ENCODE data around the gene SRMS. TPM values are rescaled to one million over a fixed set of nuclear protein-coding genes. Genes with fewer than 3 reads are reported as not detected.

Gene SRMS
- total and polyA plus RNA-seq, 2 of the 13 experiments (the other 11 are each of a cell fraction or from before 2014, with no cell fraction given), result not detected

DNA sequence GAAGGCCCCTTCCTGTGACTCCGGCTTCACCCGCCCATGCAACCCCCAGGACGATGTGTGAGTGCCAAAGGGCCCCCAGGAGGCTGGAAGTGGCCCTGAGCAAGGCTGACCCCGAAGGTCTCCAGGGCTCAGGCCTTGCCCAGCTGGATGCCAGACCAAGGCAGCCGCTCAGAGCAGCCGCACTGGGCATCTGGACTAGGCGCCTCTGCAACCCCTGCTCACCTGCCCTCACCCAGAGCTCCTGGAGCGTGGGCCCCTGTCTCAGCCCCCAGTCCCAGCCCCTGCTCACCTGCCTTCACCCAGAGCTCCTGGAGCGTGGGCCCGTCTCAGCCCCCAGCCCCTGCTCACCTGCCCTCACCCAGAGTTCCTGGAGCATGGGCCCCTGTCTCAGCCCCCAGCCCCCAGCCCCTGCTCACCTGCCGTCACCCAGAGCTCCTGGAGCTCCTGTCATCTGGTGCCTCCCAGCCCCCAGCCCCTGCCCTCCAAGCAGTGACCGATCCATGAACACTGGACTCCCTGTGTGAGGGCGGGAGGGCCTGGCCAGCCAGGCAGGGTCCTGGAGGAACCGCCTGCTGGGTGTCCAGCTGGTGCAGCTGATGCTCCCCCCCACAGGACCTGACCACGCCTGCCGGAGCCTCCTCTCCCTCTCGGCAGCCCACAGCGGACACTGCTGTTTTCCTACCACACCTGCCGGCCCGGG is 1.1 kb downstream of the SRMS start:
- ChIA-PET POLR2A (interaction anchor here (1.1 to 1.6 kb wide), 2 partner anchors 8 to 81 kb away, joined by 3 read pairs; partner anchors contain the start of gene GMEB2), CTCF (ENCODE audit: low intra/inter-chr PET ratio, low total read pairs) (no interaction called here)
- 29% methylated on average over 16 of the region's 20 CpGs for WGBS (ENCODE audit: low lambda C conversion rate)
- H3K36me3 ChIP-seq (replicated peaks in 1 of 2; ENCODE audit: control insufficient read depth in 1 of 2, insufficient read depth in 2 of 2, low read length in 2 of 2), result no peaks in the 10 kb centered on the region
- intact Hi-C loops (cut with micrococcal nuclease; ENCODE audit: unreplicated experiment) (no loop called here), in situ Hi-C loops (cut with HindIII; ENCODE audit: extremely low pct_ligation_motif_present, low pct_unique_long_range_greater_than_20kb) (no loop called here)
- peaks cover 20% of the 10 kb centered on the region for H3K4me1 ChIP-seq (ENCODE audit: insufficient read depth, low read length)
- TF ChIP-seq POGK (CRISPR knock-in tag; conservative IDR thresholded peaks at IDR 0.05), result no peak
- TF ChIP-seq ZC3H4 (CRISPR knock-in tag; IDR thresholded peaks at IDR 0.05; ENCODE audit: borderline replicate concordance), result no peak
- TF ChIP-seq ZNF670 (CRISPR knock-in tag; IDR thresholded peaks at IDR 0.05; ENCODE audit: borderline replicate concordance), result no peak
- no peak for TF ChIP-seq GATAD2A (CRISPR knock-in tag; IDR thresholded peaks at IDR 0.05)
- no peak for TF ChIP-seq ZNF543 (CRISPR knock-in tag; IDR thresholded peaks at IDR 0.05)
- TF ChIP-seq, protein P1, sequence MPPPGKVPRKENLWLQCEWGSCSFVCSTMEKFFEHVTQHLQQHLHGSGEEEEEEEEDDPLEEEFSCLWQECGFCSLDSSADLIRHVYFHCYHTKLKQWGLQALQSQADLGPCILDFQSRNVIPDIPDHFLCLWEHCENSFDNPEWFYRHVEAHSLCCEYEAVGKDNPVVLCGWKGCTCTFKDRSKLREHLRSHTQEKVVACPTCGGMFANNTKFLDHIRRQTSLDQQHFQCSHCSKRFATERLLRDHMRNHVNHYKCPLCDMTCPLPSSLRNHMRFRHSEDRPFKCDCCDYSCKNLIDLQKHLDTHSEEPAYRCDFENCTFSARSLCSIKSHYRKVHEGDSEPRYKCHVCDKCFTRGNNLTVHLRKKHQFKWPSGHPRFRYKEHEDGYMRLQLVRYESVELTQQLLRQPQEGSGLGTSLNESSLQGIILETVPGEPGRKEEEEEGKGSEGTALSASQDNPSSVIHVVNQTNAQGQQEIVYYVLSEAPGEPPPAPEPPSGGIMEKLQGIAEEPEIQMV (CRISPR knock-in tag; IDR thresholded peaks at IDR 0.05; ENCODE audit: low read depth), result no peak
- no peak for TF ChIP-seq ATAD3A (CRISPR knock-in tag; IDR thresholded peaks at IDR 0.05)
- TF ChIP-seq TP53 (CRISPR knock-in tag; conservative IDR thresholded peaks at IDR 0.05), result no peak
- no peak for TF ChIP-seq KDM3A (CRISPR knock-in tag; IDR thresholded peaks at IDR 0.05; ENCODE audit: low read depth)
- TF ChIP-seq, protein P2, sequence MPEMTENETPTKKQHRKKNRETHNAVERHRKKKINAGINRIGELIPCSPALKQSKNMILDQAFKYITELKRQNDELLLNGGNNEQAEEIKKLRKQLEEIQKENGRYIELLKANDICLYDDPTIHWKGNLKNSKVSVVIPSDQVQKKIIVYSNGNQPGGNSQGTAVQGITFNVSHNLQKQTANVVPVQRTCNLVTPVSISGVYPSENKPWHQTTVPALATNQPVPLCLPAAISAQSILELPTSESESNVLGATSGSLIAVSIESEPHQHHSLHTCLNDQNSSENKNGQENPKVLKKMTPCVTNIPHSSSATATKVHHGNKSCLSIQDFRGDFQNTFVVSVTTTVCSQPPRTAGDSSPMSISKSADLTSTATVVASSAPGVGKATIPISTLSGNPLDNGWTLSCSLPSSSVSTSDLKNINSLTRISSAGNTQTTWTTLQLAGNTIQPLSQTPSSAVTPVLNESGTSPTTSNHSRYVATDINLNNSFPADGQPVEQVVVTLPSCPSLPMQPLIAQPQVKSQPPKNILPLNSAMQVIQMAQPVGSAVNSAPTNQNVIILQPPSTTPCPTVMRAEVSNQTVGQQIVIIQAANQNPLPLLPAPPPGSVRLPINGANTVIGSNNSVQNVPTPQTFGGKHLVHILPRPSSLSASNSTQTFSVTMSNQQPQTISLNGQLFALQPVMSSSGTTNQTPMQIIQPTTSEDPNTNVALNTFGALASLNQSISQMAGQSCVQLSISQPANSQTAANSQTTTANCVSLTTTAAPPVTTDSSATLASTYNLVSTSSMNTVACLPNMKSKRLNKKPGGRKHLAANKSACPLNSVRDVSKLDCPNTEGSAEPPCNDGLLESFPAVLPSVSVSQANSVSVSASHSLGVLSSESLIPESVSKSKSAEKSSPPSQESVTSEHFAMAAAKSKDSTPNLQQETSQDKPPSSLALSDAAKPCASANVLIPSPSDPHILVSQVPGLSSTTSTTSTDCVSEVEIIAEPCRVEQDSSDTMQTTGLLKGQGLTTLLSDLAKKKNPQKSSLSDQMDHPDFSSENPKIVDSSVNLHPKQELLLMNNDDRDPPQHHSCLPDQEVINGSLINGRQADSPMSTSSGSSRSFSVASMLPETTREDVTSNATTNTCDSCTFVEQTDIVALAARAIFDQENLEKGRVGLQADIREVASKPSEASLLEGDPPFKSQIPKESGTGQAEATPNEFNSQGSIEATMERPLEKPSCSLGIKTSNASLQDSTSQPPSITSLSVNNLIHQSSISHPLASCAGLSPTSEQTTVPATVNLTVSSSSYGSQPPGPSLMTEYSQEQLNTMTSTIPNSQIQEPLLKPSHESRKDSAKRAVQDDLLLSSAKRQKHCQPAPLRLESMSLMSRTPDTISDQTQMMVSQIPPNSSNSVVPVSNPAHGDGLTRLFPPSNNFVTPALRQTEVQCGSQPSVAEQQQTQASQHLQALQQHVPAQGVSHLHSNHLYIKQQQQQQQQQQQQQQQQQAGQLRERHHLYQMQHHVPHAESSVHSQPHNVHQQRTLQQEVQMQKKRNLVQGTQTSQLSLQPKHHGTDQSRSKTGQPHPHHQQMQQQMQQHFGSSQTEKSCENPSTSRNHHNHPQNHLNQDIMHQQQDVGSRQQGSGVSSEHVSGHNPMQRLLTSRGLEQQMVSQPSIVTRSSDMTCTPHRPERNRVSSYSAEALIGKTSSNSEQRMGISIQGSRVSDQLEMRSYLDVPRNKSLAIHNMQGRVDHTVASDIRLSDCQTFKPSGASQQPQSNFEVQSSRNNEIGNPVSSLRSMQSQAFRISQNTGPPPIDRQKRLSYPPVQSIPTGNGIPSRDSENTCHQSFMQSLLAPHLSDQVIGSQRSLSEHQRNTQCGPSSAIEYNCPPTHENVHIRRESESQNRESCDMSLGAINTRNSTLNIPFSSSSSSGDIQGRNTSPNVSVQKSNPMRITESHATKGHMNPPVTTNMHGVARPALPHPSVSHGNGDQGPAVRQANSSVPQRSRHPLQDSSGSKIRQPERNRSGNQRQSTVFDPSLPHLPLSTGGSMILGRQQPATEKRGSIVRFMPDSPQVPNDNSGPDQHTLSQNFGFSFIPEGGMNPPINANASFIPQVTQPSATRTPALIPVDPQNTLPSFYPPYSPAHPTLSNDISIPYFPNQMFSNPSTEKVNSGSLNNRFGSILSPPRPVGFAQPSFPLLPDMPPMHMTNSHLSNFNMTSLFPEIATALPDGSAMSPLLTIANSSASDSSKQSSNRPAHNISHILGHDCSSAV (CRISPR knock-in tag; IDR thresholded peaks at IDR 0.05; ENCODE audit: borderline replicate concordance), result no peak
- no peak for TF ChIP-seq FOSL2 (CRISPR knock-in tag; IDR thresholded peaks at IDR 0.05)
- no peaks in the 10 kb centered on the region for H3K79me2 ChIP-seq (ENCODE audit: insufficient read depth, low read length)
- no peaks in the 10 kb centered on the region; the same call in 1 of the 2 replicates for H4K20me1 ChIP-seq (ENCODE audit: insufficient read depth, low read length)
- H3K4me2 ChIP-seq (ENCODE audit: low read depth, low read length), result no peak overlapping the region
- ATAC-seq (no peak), FAIRE-seq (no peak), DNase-seq (ENCODE audit: low spot score) (no peak)
- H2AFZ ChIP-seq (ENCODE audit: low read length), result no peak overlapping the region
- BruUV-seq (replicated peaks), result no TSS peak
- H3K27me3 ChIP-seq (ENCODE audit: control insufficient read depth in 1 of 2, insufficient read depth in 2 of 2, low read length in 2 of 2), result peaks cover 36 to 81% of the 10 kb centered on the region in 2 experiments
- H3K9me3 ChIP-seq (ENCODE audit: low read length), result no peaks in the 10 kb centered on the region
- H3K27ac ChIP-seq (ENCODE audit: extremely low read length, insufficient read depth, low read length), result no peak overlapping the region
- H3K4me3 ChIP-seq (replicated peaks in 1 of 3; ENCODE audit: insufficient read depth in 1 of 3, low read depth in 2 of 3, low read length in 3 of 3), result no peak overlapping the region
- no peak overlapping the region for H3K9ac ChIP-seq (ENCODE audit: insufficient read depth, low read depth, low read length)
